DND-41 (cell line): Measurements from ENCODE around the gene SLC22A4.

Source experiments
- CTCF ChIP-seq: IDR thresholded peaks from 2 replicates; pipeline ENCODE4 v1.5.1; 2012; ENCODE audit warnings: borderline replicate concordance, low read length, moderate library complexity, mild to moderate bottlenecking; ENCODE audit not compliant: poor library complexity, severe bottlenecking; ENCODE audit errors: extremely low read depth
- EZH2 ChIP-seq: IDR thresholded peaks from 3 replicates; pipeline ENCODE4 v1.6.1; 2012; ENCODE audit warnings: borderline replicate concordance, low read depth, mild to moderate bottlenecking, moderate library complexity, low read length, inconsistent platforms; ENCODE audit not compliant: severe bottlenecking

- TF ChIP-seq CTCF (no peak), EZH2 (no peak)
Observed at GRCh38 chr5:132301344-132302271, 7.4 kb downstream of the SLC22A4 start.
